ENCODE results near the gene CDH3.

The CDH3 gene

DNA sequence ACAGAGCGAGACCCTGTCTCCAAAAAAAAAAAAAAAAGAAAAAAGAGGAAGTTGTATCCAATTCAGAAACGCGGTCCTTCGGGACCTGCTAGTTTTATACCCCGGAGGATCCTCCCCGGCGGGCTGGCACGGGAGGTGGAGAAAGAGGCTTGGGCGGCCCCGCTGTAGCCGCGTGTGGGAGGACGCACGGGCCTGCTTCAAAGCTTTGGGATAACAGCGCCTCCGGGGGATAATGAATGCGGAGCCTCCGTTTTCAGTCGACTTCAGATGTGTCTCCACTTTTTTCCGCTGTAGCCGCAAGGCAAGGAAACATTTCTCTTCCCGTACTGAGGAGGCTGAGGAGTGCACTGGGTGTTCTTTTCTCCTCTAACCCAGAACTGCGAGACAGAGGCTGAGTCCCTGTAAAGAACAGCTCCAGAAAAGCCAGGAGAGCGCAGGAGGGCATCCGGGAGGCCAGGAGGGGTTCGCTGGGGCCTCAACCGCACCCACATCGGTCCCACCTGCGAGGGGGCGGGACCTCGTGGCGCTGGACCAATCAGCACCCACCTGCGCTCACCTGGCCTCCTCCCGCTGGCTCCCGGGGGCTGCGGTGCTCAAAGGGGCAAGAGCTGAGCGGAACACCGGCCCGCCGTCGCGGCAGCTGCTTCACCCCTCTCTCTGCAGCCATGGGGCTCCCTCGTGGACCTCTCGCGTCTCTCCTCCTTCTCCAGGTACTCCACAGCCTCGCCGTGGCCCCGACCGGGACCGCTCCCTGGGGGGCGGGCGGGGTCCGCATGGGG is at the start of gene CDH3:
Gene CDH3 (plus strand): TSS at position 596 of the 779 bp plus-strand sequence. CDS start 70 bp downstream, at position 666.
- no peak for DNase-seq

DNA sequence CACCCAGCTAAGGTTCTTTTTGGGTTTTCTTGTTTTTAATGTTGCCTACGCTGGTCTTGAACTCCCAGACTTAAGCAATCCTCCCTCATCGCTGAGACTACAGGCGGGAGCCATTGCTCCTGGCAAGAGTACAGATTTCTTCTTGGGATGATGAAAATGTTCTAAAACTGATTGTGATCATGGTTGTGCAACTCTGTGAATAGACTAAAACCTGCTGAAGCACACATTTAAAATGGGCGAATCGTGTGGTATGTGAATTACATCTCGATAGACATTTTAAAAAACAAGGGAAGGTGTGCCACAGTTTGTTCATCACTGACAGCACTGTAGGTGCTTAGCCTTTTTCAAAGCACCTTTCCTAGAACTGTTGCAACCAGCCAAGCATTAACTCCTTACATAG is 48.8 kb upstream of the CDH3 start:
- no peak for DNase-seq

DNA sequence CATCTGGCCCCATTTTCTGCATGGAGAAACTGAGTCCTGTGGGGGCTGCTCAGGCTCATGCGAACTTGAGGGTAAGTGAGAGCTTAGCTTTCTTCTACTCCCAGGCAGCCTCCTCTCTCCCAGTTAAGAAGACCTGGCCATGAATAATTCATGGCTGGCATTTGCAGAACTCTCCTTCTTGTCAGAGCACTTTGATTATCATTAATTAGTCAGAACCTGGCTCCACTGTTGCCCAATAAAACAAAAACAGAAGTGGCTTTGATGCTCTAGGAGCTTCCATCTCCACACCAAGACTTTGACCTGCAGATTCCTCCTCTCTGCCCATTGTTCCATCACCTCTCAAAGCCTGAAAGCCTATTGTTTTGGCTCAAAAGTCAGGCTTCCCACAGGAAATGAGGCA is 45.5 kb upstream of the CDH3 start:
- no peak for DNase-seq

DNA sequence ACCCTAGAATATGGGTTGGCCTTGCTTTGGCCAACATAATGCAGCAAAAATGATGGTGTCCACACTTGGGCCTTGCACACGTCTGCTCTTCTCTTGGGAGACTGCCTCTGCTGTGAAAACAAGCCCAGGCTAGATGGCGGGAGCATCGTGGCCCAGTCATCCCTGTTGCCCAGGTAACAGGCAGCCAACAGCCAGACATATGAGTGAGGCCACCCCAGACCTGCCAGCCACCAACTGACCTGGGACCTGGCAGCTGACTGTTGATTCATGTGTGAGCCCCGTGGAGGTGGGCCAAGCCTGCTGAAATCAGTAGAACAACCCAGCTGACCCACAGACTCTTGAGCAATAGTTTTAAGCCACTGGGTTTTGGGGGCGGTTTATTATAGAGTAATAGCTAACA is 39.4 kb upstream of the CDH3 start:
- DNase-seq = no peak

DNA sequence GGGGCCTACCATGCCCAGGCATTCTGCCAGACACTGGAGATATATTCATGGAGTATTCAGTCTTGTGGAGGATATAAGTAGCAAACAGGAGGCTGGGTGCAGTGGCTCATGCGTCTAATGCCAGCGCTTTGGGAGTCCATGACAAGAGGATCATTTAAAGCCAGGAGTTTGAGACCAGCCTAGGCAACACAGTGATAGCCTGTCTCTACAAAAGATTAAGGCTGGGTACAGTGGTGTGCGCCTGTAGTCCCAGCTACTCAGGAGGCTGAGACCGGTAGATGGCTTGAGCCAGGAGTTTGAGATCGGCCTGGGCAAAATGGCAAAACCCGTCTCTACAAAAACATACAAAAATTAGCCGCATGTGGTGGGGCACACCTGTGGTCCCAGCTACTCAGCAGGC is 37.7 kb upstream of the CDH3 start:
- DNase-seq = no peak

DNA sequence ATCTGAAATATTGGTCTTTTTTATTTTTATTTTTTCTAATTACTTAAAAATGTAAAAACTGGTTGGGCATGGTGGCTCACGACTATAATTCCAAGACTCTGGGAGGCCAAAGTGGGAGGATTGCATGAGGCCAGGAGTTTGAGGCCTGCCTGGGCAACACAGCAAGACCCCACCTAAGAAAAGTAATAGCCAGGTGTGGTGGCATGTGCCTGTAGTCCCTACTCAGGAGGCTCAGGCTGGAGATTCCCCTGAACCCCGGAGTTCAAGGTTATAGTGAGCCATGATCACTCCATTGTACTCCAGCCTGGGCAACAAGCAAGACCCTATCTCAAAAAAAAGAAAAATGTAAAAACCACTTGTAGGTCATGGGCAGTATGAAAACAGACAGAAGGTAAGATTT is 36.8 kb upstream of the CDH3 start:
- no peak for DNase-seq

DNA sequence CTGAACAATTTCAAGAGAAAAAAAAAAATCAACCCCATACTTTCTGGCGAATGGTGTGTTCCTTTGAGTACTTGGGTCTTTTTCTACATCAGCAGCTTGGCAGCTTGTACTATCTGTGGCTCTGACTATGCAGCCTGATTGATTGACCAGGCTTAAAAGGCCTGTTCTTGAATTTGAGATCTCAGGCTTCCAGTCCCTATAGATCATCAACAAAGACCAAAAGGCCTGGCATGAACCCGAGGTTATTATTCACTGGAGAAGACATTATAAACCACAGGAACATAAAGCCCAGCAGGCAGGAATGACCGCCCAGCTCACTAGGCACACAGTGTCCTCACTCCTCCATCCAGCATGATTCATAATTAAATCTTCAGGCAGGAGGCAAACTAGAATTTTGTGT is 32.1 kb upstream of the CDH3 start:
- DNase-seq = no peak

DNA sequence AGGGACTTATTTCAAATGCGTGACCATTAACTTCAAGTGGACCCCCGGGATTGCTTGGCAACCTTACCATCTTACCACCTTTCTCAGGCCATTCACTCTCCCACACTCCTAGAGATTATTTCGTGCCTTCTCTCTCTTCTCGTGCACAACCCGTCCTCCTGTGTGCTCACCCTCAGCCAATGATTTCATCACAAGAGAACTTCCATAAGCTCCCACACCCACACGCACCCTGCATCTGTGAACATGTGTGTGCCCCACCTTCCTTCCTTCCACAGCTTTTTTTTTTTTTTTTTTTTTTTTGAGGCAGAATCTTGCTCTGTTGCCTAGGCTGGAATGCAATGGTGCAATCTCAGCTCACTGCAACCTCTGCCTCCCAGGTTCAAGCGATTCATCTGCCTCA is 27.4 kb upstream of the CDH3 start:
- DNase-seq = no peak

DNA sequence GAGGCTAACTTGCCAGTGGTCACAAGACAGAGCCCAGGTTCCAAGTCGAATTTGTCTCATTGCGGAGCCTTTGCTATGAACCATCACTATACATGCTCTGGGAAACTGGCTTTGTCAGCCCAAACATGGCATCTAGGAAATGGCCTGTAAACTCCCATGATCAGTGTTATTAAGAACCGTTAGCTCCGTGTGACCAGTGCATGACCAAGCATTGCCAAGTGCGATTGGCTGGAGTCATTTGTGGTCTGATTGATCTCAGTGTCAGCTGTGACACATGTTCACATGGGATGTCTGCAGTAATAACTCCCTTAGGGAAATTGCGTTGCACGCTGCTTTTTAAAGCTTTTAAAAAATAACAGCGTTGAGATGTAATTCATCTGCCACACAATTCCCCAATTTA is 18.6 kb upstream of the CDH3 start:
- no peak for DNase-seq

DNA sequence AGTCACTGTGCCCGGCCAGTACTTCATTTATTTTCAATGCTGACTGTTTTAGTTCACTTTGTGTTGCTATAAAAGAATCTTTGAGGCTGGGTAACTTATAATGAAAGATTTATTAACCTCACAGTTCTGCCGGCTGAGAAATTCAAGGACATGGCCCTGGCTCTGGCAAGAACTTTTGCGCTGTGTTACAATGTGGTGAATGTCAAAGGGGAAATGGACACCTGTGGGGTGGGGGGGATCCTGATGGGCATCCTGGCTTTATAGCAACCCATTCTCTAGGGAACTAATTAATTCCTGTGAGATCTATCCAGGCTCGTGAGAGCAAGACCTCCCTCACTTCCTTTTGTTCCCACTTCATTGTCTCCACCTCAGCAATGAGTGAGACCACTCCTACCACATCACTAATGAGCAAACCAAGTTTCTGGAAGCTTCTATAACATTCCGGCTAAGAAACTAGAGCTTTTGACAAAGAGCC is 17.1 kb upstream of the CDH3 start:
- no peak for DNase-seq

DNA sequence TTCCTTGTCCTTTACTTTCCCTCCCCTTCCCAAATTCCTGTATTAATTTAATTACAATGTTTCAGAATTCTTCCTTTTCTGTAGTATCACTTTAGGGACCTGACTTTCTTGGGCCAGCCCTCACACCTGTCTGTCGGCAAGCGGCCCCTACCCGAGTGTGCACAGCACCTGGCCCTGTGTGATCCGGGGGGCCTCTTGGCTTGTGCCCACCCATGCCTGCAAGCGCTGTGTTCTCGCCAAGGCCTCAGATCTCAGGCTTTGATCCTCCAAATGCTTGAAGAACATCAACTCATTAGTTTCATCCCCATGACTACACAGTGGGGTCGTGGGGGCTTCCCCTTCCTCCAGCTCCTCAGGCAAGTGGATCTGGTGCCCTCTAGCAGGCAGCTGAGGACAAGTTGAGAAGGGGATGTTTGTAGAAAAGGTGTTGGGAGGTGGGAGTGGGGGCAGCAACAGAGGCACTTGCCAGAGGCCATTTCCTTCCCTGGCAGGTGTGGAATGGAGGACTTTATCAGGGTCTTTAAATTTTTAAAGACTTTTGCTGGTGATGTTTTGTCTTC is 15.7 kb upstream of the CDH3 start:
- no peak for DNase-seq

DNA sequence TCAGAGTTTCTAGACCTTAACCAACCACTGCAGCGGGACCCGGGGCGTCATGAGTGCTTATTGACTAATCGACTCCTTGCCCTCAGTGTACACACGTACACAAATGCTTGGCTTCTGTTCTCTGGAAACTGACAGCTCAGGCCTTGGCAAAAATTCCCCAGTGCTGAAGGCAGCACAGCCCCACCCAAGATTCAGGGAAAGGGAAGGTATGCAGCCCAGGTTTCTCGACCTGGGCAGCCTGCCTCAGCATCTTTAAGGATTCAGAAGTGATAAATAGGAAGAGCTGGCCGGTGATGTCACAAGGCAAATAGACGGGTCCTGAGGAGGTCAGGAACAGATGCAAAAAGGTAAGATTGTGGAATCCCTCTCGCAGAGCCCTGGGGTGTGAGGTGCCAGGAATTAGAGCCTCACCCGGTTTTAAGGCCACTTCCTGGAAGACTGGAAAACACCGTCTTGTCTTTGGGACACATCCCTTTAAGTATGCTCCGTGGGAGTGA is 9.0 kb upstream of the CDH3 start:
- DNase-seq = no peak

DNA sequence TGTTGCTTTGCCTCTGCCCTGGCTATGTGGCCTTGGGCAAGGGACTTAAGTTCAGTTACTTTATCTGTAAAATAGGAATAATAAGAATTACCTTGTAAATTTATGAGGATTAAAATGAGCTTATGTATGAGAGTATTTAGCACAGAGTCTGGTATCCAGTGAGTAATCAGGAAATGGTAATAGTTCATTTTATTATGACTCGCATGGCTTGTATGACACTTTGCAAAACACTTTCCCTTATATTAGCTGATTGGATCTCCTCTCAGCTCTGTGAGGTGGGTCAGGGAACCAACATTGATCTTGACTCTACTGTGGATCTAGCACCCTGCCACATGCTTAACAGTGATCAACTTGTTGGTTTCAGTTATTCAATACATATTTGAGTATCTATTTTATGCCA is 8.3 kb upstream of the CDH3 start:
- no peak for DNase-seq

DNA sequence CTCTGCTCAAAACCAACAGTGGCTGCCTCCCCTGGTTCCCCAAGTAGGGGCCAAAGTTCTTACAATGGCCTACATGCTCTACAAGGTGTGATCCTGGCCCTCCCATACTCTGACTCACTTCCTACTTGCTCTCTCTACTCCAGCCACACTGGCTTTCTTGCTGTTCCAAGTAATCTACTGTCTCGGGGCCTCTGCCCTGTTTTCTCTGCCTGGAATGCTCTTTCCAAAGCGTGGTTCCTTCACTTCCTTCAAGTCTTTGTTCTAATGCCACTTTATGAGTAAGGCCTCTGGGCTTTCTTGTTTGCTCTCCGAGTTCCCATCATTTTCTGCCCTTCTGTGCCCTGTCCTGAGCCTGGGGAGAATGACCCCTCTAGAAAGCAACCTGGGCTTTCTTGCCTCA is 4.1 kb upstream of the CDH3 start:
- DNase-seq = no peak

DNA sequence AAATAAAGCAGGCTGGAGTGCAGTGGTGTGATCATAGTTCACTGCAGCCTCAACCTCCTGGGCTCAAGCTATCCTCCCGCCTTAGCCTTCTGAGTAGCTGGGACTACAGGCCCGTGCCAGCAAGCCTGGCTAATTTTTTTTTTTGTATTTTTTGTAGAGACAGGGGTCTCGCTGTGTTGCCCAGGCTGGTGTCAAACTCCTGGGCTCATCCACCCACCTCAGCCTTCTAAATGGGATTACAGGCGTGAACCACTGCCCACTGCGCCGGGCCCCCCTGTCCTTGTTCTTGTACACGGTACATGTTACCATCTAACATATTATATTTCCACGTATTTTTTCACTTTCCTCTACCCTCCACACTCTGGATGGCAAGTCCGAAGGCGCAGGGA is 3.1 kb upstream of the CDH3 start:
- no peak for DNase-seq

DNA sequence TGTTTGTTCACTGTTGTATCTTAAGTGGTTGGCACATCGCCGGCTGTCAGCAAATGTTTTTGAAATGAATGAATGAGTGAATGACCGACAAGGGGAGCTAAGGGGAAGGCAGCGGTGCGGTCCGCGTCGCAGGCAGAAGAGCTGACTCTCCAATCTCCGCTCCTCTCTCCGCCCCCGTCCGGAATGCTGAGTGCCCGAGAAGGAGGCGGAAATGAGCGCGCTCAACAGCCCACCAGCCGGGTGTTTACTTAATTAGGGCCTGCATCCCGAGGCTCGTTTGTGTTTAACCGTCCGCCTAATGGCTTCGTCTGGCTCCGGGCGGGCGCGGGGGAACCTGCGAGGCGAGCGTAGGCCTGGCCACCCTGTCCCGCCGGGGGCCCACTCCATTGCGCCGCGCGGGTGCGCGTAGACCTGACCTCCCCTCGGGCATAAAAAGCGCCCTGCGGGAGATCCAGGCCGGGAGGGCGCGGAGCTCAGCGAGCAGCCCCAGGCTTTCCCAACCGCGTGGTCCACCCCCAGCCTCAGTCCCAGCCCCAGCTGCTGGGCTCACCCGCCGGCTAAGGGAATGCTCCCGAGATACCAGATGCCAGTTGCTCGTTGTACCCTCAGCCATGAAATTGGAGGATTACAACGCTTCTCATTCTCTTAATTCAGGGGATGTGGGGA is 2.5 kb upstream of the CDH3 start:
- no peak for DNase-seq

DNA sequence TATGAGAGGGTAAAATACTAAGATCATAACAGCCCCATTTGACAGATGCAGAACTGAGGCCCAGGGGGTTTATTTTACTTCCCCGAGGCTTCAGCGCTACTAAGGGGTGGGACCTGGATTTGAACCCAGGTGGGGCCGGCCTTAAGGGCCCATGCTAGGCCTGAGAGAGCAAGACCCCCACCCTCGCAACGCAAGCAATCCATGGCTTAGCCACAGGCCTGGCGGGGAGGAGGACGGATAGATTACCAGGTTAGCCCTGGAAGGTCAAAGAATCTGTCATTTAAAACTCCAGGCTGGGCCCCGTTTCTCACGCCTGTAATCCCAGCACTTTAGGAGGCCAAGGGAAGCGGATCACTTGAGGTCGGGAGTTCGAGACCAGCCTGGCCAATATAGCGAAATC is 1.9 kb upstream of the CDH3 start:
- no peak for DNase-seq

DNA sequence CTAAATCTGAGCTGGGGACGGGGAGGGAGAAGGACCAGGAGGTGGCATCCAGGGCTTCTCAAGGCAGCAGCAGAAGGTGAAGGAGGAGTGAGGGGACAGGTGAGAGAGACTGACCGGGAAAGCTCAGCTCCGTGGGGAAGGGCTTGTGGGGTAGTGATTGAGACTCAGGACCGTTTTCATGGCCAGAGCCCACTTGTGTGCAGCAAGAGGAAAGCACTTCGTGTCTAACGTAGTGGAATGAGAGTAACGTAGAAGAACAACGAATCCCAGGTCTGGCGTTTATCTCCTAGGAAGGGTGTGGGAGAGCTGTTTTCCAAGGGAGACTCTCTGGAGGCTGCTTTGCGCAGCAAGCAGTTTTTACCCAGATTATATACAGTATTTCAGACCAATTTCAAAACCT is 1.3 kb upstream of the CDH3 start:
- no peak for DNase-seq

DNA sequence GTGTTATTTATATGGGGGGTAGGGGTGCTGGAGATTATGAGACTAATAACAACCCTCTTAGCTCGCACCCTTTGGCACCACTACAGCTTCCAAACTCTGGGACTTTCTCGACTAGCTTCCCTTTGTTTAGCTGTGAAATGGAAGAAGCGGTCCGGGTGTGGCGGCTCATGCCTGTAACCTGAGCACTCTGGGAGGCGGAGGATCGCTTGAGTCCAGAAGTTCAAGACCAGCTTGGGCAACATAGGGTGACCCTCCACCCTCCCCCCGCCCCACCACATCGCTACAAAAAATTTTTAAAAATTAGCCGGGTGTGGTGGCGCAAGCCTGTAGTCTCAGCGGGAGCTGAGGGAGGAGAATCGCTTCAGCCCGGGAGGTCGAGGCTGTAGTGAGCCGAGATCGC is 814 bp upstream of the CDH3 start:
- DNase-seq = no peak

DNA sequence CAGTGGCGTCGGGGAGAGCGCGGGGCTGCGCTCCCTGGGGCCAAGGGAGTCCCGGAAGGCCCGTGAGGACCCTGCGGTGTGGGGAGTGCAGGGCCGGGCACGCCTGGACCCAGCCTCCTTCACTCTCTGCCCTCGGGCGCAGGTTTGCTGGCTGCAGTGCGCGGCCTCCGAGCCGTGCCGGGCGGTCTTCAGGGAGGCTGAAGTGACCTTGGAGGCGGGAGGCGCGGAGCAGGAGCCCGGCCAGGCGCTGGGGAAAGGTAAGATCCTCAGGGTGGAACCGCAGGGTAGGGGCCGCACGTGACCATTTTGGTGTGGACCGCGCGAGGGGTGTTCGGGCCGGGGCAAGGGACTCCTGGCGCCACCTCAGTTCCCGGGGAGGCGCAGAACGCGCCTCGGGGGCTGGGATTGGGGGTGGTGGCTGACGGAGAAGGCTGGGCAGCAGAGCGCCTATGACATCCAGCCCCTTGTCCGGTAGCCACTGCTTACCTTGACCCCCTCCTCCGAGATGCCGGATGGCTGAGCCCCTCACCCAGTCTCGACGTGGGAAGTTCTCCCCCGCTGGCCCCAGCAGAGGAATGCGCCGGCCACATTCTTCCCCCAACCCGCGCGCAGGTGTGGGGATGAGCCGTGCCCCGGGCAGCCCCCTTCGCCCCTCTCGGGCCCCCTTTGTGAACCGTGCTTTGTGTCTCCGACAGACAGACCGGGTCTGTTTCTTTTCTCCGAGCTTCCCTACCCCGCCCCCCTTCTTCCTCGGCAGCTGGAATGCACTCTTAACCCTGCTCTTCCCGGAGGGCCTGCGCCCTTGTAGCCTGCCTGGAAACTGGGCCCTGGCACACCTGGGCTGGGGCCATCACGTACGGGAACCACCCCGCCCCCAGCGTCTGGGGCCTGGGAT is 631 bp downstream of the CDH3 start:
- no peak for DNase-seq

DNA sequence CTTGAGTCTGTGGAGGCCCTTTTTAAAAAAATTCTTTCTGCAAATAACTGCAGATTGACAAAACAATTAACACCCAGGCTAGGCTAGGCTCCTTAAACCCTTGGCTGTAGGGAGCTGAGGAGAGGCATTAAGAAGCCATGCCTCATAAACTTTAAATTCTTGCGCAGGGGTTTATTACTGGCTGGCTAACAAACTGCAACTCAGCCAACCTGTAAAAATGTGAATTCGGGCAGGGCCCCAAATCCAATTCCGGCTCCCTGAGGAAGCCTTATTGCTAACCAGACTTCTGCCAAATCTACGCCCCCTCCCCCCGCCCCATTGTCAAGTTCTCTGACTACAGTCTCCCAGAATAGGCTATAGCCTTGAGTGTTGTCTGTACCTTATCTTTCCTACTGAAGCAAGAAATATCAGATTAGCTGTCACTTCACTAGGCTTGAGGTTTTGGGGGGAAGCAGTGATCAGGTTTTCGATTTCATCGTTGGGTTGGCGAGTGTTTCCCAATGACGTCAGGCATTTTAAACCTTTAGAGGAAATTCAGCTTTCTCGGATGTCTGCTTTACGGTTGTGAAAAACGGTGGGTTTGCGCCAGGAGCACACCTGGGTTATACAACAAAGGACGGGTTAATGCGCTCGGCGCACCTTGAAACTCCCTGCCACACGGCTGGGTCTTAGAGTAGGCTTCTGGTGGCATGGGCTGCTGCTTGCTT is 2.0 kb downstream of the CDH3 start:
- no peak for DNase-seq

DNA sequence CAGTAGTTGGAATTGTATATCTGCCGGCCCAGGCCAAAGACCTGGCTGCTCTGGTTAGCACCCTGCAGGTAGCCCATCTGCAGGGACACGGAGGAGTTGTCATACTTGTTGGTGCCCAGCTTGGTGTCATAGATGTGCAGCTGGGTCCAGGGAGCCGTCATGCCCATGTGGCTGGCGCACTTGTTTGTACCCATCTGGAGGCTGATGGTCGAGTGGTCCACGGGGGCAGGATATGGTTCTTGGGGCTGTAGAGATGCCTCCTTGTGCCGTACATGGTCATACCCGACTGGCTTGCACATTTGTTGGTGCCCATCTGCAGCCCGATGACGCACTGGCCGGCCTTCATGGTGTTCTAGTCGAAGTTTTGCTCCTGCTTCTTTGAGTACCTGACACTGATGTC is 6.0 kb downstream of the CDH3 start:
- no peak for DNase-seq

DNA sequence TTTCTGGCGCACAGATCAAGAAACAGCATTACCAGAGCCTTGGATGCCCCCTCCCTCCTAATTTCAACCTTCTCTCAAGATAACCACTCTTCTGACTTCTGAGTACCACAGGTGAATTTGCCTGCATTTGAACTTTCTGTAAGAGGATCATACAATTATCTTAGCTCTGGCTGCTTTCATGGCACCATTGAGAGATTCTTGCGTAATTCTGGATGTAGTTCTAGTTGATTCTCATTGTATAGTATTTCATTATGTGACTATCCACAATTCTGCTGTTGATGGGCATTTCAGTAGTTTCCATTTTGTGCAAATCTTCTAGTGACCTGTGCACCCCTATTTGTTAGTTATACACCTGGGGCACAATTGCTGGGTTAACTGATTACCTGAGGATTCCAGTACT is 7.5 kb downstream of the CDH3 start:
- DNase-seq = no peak

Data from stimulated activated naive CD4-positive, alpha-beta T cell treated with Interleukin-2 at 50 U/mL for 16 hours (primary cell).